ENCODE data around the gene ANO1. TPM values are rescaled to one million over a fixed set of nuclear protein-coding genes. Genes with fewer than 3 reads are reported as not detected.

The ANO1 gene
- total and polyA plus RNA-seq, 4 donors, result 7.8 to 64.8 (median 32.2) TPM

GRCh38 chr11:70202920-70203750 lies 125.0 kb downstream of the ANO1 start, which contains the start of gene FADD:
Gene FADD (plus strand): TSS chr11:70203296. CDS start chr11:70203460, 164 bp downstream.
- under 1% methylated on average over 91 of the region's 91 CpGs for WGBS
- H3K9ac ChIP-seq (ENCODE audit: low read depth in 1 of 2, low read length in 2 of 2), result peak within 1 kb of the TSS; percentile 40 to 93
- H3K27me3 ChIP-seq (ENCODE audit: control insufficient read depth in 4 of 4, insufficient read depth in 4 of 4, low read length in 3 of 4), result no peaks in the 10 kb centered on the region
- DNase-seq (ENCODE audit: low spot score), result peak; percentile 86
- peak within 1 kb of the TSS; percentile 71 to 94 (median 92) for H3K4me3 ChIP-seq (ENCODE audit: low read depth in 1 of 3, low read length in 3 of 3)
- peak within 1 kb of the TSS; percentile 91 to 97 for H3K27ac ChIP-seq (ENCODE audit: low read depth in 1 of 2, low read length in 2 of 2)
- H3K4me1 ChIP-seq (ENCODE audit: control insufficient read depth in 4 of 4, insufficient read depth in 4 of 4, low read length in 3 of 4), result peaks cover 4 to 30% (median 14%) of the 10 kb centered on the region in 4 donors
- H3K36me3 ChIP-seq (ENCODE audit: control insufficient read depth in 4 of 4, insufficient read depth in 3 of 4, low read depth in 1 of 4, low read length in 3 of 4), result peaks cover 0 to 12% (median 4%) of the 10 kb centered on the region in 4 donors
- TF ChIP-seq ZBTB33 (IDR thresholded peaks at IDR 0.05) (peak; percentile 98), HNF4A (conservative IDR thresholded peaks at IDR 0.05) (no peak), RXRA (IDR thresholded peaks at IDR 0.05) (no peak), GABPA (IDR thresholded peaks at IDR 0.05 in 1 of 2, conservative IDR thresholded peaks at IDR 0.05 in 1 of 2) (peak in 1 of 2 donors; percentile 83), NR2F2 (IDR thresholded peaks at IDR 0.05) (no peak), ATF3 (IDR thresholded peaks at IDR 0.05) (no peak), CTCF (IDR thresholded peaks at IDR 0.05; ENCODE audit: low read depth, low read length, missing input control) (no peak), EGR1 (IDR thresholded peaks at IDR 0.05; ENCODE audit: low read depth in 2 of 2) (no peak), HNF4G (IDR thresholded peaks at IDR 0.05) (no peak), RAD21 (IDR thresholded peaks at IDR 0.05) (peak in 1 of 2 donors; percentile 7), YY1 (IDR thresholded peaks at IDR 0.05) (peak; percentile 63)
- TF ChIP-seq, protein P1, sequence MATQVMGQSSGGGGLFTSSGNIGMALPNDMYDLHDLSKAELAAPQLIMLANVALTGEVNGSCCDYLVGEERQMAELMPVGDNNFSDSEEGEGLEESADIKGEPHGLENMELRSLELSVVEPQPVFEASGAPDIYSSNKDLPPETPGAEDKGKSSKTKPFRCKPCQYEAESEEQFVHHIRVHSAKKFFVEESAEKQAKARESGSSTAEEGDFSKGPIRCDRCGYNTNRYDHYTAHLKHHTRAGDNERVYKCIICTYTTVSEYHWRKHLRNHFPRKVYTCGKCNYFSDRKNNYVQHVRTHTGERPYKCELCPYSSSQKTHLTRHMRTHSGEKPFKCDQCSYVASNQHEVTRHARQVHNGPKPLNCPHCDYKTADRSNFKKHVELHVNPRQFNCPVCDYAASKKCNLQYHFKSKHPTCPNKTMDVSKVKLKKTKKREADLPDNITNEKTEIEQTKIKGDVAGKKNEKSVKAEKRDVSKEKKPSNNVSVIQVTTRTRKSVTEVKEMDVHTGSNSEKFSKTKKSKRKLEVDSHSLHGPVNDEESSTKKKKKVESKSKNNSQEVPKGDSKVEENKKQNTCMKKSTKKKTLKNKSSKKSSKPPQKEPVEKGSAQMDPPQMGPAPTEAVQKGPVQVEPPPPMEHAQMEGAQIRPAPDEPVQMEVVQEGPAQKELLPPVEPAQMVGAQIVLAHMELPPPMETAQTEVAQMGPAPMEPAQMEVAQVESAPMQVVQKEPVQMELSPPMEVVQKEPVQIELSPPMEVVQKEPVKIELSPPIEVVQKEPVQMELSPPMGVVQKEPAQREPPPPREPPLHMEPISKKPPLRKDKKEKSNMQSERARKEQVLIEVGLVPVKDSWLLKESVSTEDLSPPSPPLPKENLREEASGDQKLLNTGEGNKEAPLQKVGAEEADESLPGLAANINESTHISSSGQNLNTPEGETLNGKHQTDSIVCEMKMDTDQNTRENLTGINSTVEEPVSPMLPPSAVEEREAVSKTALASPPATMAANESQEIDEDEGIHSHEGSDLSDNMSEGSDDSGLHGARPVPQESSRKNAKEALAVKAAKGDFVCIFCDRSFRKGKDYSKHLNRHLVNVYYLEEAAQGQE (IDR thresholded peaks at IDR 0.05), result peak; percentile 63
- no peaks in the 10 kb centered on the region for H3K9me3 ChIP-seq (ENCODE audit: control insufficient read depth in 4 of 4, low read length in 3 of 4)

All from liver (tissue), 9 donors.